ENCODE measurements around the gene PHF19. TPM values are rescaled to one million over a fixed set of nuclear protein-coding genes. Genes with fewer than 3 reads are reported as not detected.

Gene PHF19
- total and polyA plus RNA-seq, 10 of the 15 experiments (the other 5 are each of a cell fraction or from before 2014, with no cell fraction given), result 26.0 to 133 (median 87.7) TPM

- Histone ChIP-seq H3K9ac (ENCODE audit: control insufficient read depth, insufficient read depth, low read length) (no peak overlapping the region), H3K27me3 (replicated peaks in 1 of 2; ENCODE audit: control insufficient read depth in 2 of 2, insufficient read depth in 2 of 2, low read length in 1 of 2) (no peaks in the 10 kb centered on the region), H3K4me3 (no peak overlapping the region), H3K4me2 (ENCODE audit: control insufficient read depth, insufficient read depth) (no peak overlapping the region), H3K36me3 (ENCODE audit: control insufficient read depth in 2 of 2, insufficient read depth in 2 of 2, low read length in 1 of 2) (peaks cover 48 to 68% of the 10 kb centered on the region in 2 experiments), H3K9me3 (replicated peaks; ENCODE audit: control insufficient read depth, insufficient read depth, low read length) (peaks cover 2% of the 10 kb centered on the region; the same call in 1 of the 3 replicates), H3K79me2 (ENCODE audit: control insufficient read depth, insufficient read depth, low read length) (peaks cover 34% of the 10 kb centered on the region), H3K4me1 (ENCODE audit: control insufficient read depth, insufficient read depth, low read length) (peaks cover 5% of the 10 kb centered on the region), H2AFZ (ENCODE audit: control insufficient read depth, low read depth, low read length) (no peak overlapping the region), H4K20me1 (ENCODE audit: control insufficient read depth, insufficient read depth) (no peaks in the 10 kb centered on the region), H3K27ac (ENCODE audit: control insufficient read depth, insufficient read depth) (no peak overlapping the region)
- in situ Hi-C loops (cut with MboI), result no loop called here
- ChIA-PET SMC1A (ENCODE audit: uncharacterized antibody, unreplicated experiment) (interaction anchor here (0.9 kb wide), 1 partner anchor 18 kb away, joined by 3 read pairs; no protein-coding TSS in a partner anchor), RAD21 (ENCODE audit: unreplicated experiment) (no interaction called here), CTCF (interaction anchor here (1.0 kb wide), 1 partner anchor 11 kb away, joined by 4 read pairs; no protein-coding TSS in a partner anchor), POLR2A (no interaction called here)
- BruUV-seq (replicated peaks), result no TSS peak
- FAIRE-seq, result no peak
- TF ChIP-seq, protein P1, sequence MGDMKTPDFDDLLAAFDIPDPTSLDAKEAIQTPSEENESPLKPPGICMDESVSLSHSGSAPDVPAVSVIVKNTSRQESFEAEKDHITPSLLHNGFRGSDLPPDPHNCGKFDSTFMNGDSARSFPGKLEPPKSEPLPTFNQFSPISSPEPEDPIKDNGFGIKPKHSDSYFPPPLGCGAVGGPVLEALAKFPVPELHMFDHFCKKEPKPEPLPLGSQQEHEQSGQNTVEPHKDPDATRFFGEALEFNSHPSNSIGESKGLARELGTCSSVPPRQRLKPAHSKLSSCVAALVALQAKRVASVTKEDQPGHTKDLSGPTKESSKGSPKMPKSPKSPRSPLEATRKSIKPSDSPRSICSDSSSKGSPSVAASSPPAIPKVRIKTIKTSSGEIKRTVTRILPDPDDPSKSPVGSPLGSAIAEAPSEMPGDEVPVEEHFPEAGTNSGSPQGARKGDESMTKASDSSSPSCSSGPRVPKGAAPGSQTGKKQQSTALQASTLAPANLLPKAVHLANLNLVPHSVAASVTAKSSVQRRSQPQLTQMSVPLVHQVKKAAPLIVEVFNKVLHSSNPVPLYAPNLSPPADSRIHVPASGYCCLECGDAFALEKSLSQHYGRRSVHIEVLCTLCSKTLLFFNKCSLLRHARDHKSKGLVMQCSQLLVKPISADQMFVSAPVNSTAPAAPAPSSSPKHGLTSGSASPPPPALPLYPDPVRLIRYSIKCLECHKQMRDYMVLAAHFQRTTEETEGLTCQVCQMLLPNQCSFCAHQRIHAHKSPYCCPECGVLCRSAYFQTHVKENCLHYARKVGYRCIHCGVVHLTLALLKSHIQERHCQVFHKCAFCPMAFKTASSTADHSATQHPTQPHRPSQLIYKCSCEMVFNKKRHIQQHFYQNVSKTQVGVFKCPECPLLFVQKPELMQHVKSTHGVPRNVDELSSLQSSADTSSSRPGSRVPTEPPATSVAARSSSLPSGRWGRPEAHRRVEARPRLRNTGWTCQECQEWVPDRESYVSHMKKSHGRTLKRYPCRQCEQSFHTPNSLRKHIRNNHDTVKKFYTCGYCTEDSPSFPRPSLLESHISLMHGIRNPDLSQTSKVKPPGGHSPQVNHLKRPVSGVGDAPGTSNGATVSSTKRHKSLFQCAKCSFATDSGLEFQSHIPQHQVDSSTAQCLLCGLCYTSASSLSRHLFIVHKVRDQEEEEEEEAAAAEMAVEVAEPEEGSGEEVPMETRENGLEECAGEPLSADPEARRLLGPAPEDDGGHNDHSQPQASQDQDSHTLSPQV (IDR thresholded peaks at IDR 0.05), result no peak
- TF ChIP-seq POLR2AphosphoS2 (IDR thresholded peaks at IDR 0.05; ENCODE audit: low read depth, low read length) (0 out of 2 replicates have a peak, but pooled peaks have one; percentile 55), ZNF217 (IDR thresholded peaks at IDR 0.05) (no peak), RELA (IDR thresholded peaks at IDR 0.05; ENCODE audit: borderline replicate concordance, partially characterized antibody) (no peak), POLR2AphosphoS5 (IDR thresholded peaks at IDR 0.05; ENCODE audit: low read length) (peak; percentile 35; the same call in 1 of the 2 replicates), POLR2A (IDR thresholded peaks at IDR 0.05; ENCODE audit: low read depth, low read length) (peak; percentile 46), PML (IDR thresholded peaks at IDR 0.05; ENCODE audit: low read length) (peak; percentile 11; the same call in 1 of the 2 replicates)
- WGBS (ENCODE audit: insufficient coverage, insufficient replicate concordance, low lambda C conversion rate, missing lambda C conversion rate), result 84% methylated on average over 13 of the region's 13 CpGs
- intact Hi-C loops (cut with micrococcal nuclease; ENCODE audit: unreplicated experiment), result no loop called here
- no peak for DNase-seq (ENCODE audit: low read depth, low spot score)
- no peak for ATAC-seq
Measured at GRCh38 chr9:120912958-120913646, 36.1 kb upstream of the PHF19 start.

Data from GM12878 (cell line).